Esophagus squamous epithelium (tissue), 5 donors: ENCODE results near the gene EPN2. TPM values are rescaled to one million over a fixed set of nuclear protein-coding genes. Genes with fewer than 3 reads are reported as not detected.
"Not testable (repeated sequence)": the region's sequence is repeated elsewhere in the genome, so short reads cannot be mapped to it uniquely, and the experiment has no call there.

ENCODE experiments used
- DNase-seq: peaks from one replicate; lab custom pipeline; 2025; lab: John Stamatoyannopoulos, UW
- H3K27ac ChIP-seq, 4 donors: fragments of 200-600 bp; sonication (generic); one replicate each; pipeline ENCODE4 v1.5.1; 2016 to 2019; ENCODE audit warnings: mild to moderate bottlenecking in 1 of 4
- H3K27me3 ChIP-seq, 4 donors: fragments of 200-600 bp; sonication (generic); 1 replicate in 3 of 4; 2 replicates in 1 of 4; pipeline versions ENCODE4 v1.5.1 to v1.6.0; 2017 to 2021; ENCODE audit warnings: antibody characterized with exemption in 1 of 4
- H3K36me3 ChIP-seq, 3 donors: fragments of 200-600 bp; sonication (generic); one replicate each; pipeline ENCODE4 v1.5.1; 2016 to 2019
- H3K4me1 ChIP-seq, 3 donors: fragments of 200-600 bp; sonication (generic); one replicate each; pipeline ENCODE4 v1.5.1; 2017 to 2019
- H3K4me3 ChIP-seq, 4 donors: fragments of 200-600 bp; sonication (generic); 1 replicate in 3 of 4; 2 replicates in 1 of 4; pipeline ENCODE4 v1.5.1; 2016 to 2019; ENCODE audit warnings: mild to moderate bottlenecking in 2 of 4, moderate library complexity in 1 of 4
- H3K9me3 ChIP-seq, 3 donors: fragments of 200-600 bp; sonication (generic); one replicate each; pipeline ENCODE4 v1.5.1; 2016 to 2019
- WGBS, 2 donors: methylation state at CpG; one replicate each; pipeline ENCODE4 v1.1.5; 2018; 5-methylcytosine and 5-hydroxymethylcytosine counted together
- intact Hi-C: fragments of 100-400 bp; cut with DNase I; formaldehyde crosslinking; loops from one replicate; pipeline ENCODE4 v1.15.0; 2022
- total RNA-seq, 4 donors: library from RNA; depleted of rRNA; stranded (reverse); fragments of >200 nt; gene quantifications; one replicate each; pipeline ENCODE4 v1.1.0, GENCODE V29; 2016
- donor health status: DM: yes; HTN: yes; CAD: no.

Gene EPN2
- 10 to 100 TPM; 24.2 to 61.4 (median 56.1) TPM for total RNA-seq

- WGBS, 2 donors, result no CpG with 5 or more reads among the region's 31 CpGs
- H3K4me3 ChIP-seq, result peak within 1 kb of the TSS; percentile 57 to 99 (median 96)
- H3K4me1 ChIP-seq, result peaks cover 5 to 39% (median 25%) of the 10 kb centered on the region in 3 donors
- H3K9me3 ChIP-seq, H3K27me3 ChIP-seq, intact Hi-C loops, DNase-seq: not testable (repeated sequence)
- H3K27ac ChIP-seq, result peak within 1 kb of the TSS; percentile 94 to 99 (median 96)
- H3K36me3 ChIP-seq, result peaks cover 0 to 12% (median 0%) of the 10 kb centered on the region in 3 donors
These were observed at the start of gene EPN2 for GRCh38 chr17:19237139-19237388. Gene EPN2, plus strand, starts transcription at chr17:19237366. Its CDS starts 45,754 bp downstream, at chr17:19283120.

- whole genome bisulfite sequencing, 2 donors, result 0% methylated on average over 9 of the region's 62 CpGs; no CpG with 5 or more reads in 1 of the 2 donors
- intact Hi-C loops, H3K27me3 ChIP-seq, DNase-seq, H3K4me3 ChIP-seq, H3K9me3 ChIP-seq, H3K36me3 ChIP-seq, H3K4me1 ChIP-seq: not testable (repeated sequence)
- peak overlapping the region in 1 of 4 donors; percentile 69 for H3K27ac ChIP-seq
These were observed 49.0 kb upstream of the EPN2 start for GRCh38 chr17:19187883-19188869.

GRCh38 chr17:19188870-19189708, 48.1 kb upstream of the EPN2 start:
- intact Hi-C loops, result not testable (repeated sequence)

GRCh38 chr17:19189781-19190405, 47.3 kb upstream of the EPN2 start:
- H3K27ac ChIP-seq, H3K4me1 ChIP-seq, H3K27me3 ChIP-seq, H3K9me3 ChIP-seq, DNase-seq, intact Hi-C loops, H3K4me3 ChIP-seq, H3K36me3 ChIP-seq: not testable (repeated sequence)
- no CpG with 5 or more reads among the region's 36 CpGs for WGBS, 2 donors

More at GRCh38 chr17:19188870-19189708, 48.1 kb upstream of the EPN2 start:
- not testable (repeated sequence) for H3K27me3 ChIP-seq, H3K4me3 ChIP-seq, H3K4me1 ChIP-seq, H3K36me3 ChIP-seq, DNase-seq, H3K27ac ChIP-seq, H3K9me3 ChIP-seq
- WGBS, 2 donors, result no CpG with 5 or more reads among the region's 39 CpGs

GRCh38 chr17:19196382-19197204, 40.6 kb upstream of the EPN2 start:
- H3K27me3 ChIP-seq, H3K4me1 ChIP-seq, intact Hi-C loops, H3K9me3 ChIP-seq, DNase-seq, H3K36me3 ChIP-seq: not testable (repeated sequence)
- WGBS, 2 donors, result 2% methylated on average over 11 of the region's 33 CpGs; no CpG with 5 or more reads in 1 of the 2 donors
- peak overlapping the region in 3 of 4 donors; percentile 18 to 60 (median 34) for H3K4me3 ChIP-seq
- peak overlapping the region in 2 of 4 donors; percentile 61 to 64 for H3K27ac ChIP-seq

GRCh38 chr17:19202448-19202847, 34.7 kb upstream of the EPN2 start:
- DNase-seq, result not testable (repeated sequence)
- WGBS, 2 donors, result no CpG with 5 or more reads among the region's 20 CpGs

GRCh38 chr17:19203429-19203828, 33.7 kb upstream of the EPN2 start:
- H3K9me3 ChIP-seq, H3K36me3 ChIP-seq, H3K4me1 ChIP-seq, H3K27me3 ChIP-seq, DNase-seq, intact Hi-C loops, H3K4me3 ChIP-seq, H3K27ac ChIP-seq: not testable (repeated sequence)
- no CpG with 5 or more reads among the region's 3 CpGs for WGBS, 2 donors

More at GRCh38 chr17:19202448-19202847, 34.7 kb upstream of the EPN2 start:
- H3K27me3 ChIP-seq, H3K27ac ChIP-seq, H3K36me3 ChIP-seq, intact Hi-C loops, H3K4me3 ChIP-seq, H3K4me1 ChIP-seq, H3K9me3 ChIP-seq: not testable (repeated sequence)

- H3K36me3 ChIP-seq, H3K9me3 ChIP-seq, intact Hi-C loops, H3K27ac ChIP-seq, H3K27me3 ChIP-seq, H3K4me1 ChIP-seq, H3K4me3 ChIP-seq, DNase-seq: not testable (repeated sequence)
- WGBS, 2 donors, result no CpG with 5 or more reads among the region's 67 CpGs
These were observed 21.9 kb upstream of the EPN2 start for GRCh38 chr17:19215074-19215860.

- H3K4me1 ChIP-seq, H3K27me3 ChIP-seq, H3K36me3 ChIP-seq, DNase-seq, H3K9me3 ChIP-seq, H3K27ac ChIP-seq, H3K4me3 ChIP-seq, intact Hi-C loops: not testable (repeated sequence)
- no CpG with 5 or more reads among the region's 13 CpGs for WGBS, 2 donors
These were observed 20.8 kb upstream of the EPN2 start for GRCh38 chr17:19216148-19216926.

GRCh38 chr17:19218914-19219313, 18.3 kb upstream of the EPN2 start:
- H3K4me3 ChIP-seq, H3K36me3 ChIP-seq, H3K27ac ChIP-seq, DNase-seq, intact Hi-C loops, H3K4me1 ChIP-seq, H3K9me3 ChIP-seq, H3K27me3 ChIP-seq: not testable (repeated sequence)
- no CpG with 5 or more reads among the region's 2 CpGs for WGBS, 2 donors
